DOHH2 (cell line): ENCODE results near the gene SCFD2.

Source experiments
- H3F3A ChIP-seq: fragments of 200-600 bp; sonication (generic), shearing (Covaris generic); 2 replicates; pipeline ENCODE4 v1.6.0; 2016; ENCODE audit warnings: antibody characterized with exemption, mild to moderate bottlenecking; ENCODE audit not compliant: control insufficient read depth, insufficient read depth
- H3K27ac ChIP-seq: fragments of 200-600 bp; sonication (generic); 2 replicates; pipeline ENCODE4 v1.5.1; 2014; ENCODE audit warnings: low read depth, mild to moderate bottlenecking, low read length, moderate library complexity
- H3K27me3 ChIP-seq: fragments of 200-600 bp; sonication (generic); 2 replicates; pipeline ENCODE4 v1.6.1; 2014; ENCODE audit warnings: mild to moderate bottlenecking, low read length, mixed read lengths; ENCODE audit not compliant: control insufficient read depth
- H3K36me3 ChIP-seq: fragments of 200-600 bp; sonication (generic); 2 replicates; pipeline ENCODE4 v1.6.1; 2014; ENCODE audit warnings: mild to moderate bottlenecking, low read length, moderate library complexity, mixed read lengths; ENCODE audit not compliant: control insufficient read depth
- H3K4me1 ChIP-seq: fragments of 200-600 bp; sonication (generic); 2 replicates; pipeline ENCODE4 v1.6.1; 2014; ENCODE audit warnings: mild to moderate bottlenecking, low read length, mixed read lengths; ENCODE audit not compliant: control insufficient read depth
- H3K4me2 ChIP-seq: fragments of 200-600 bp; sonication (generic); 2 replicates; pipeline ENCODE4 v1.6.0; 2014; ENCODE audit warnings: mild to moderate bottlenecking, low read length, moderate library complexity
- H3K4me3 ChIP-seq: fragments of 200-600 bp; sonication (generic); 2 replicates; pipeline ENCODE4 v1.5.1; 2014; ENCODE audit warnings: mild to moderate bottlenecking, low read length, mixed read lengths
- H3K79me2 ChIP-seq: fragments of 200-600 bp; sonication (generic); 2 replicates; pipeline ENCODE4 v1.6.1; 2014; ENCODE audit warnings: mild to moderate bottlenecking, low read length, mixed read lengths; ENCODE audit not compliant: control insufficient read depth
- H3K9me2 ChIP-seq: fragments of 200-600 bp; sonication (generic); replicated peaks from 2 replicates; pipeline ENCODE4 v1.6.1; 2014; ENCODE audit warnings: mild to moderate bottlenecking, low read length, mixed read lengths; ENCODE audit not compliant: control insufficient read depth
- H3K9me3 ChIP-seq: fragments of 200-600 bp; sonication (generic); 2 replicates; pipeline ENCODE4 v1.6.1; 2014; ENCODE audit warnings: antibody characterized with exemption, low read length, mixed read lengths; ENCODE audit not compliant: control insufficient read depth, insufficient read depth
- H4K20me1 ChIP-seq: fragments of 200-600 bp; sonication (generic); 2 replicates; pipeline ENCODE4 v1.6.0; 2014; ENCODE audit warnings: low read depth, mild to moderate bottlenecking, antibody characterized with exemption, low read length, moderate library complexity; ENCODE audit not compliant: control insufficient read depth, insufficient read depth
- EZH2phosphoT487 ChIP-seq: fragments of 200-600 bp; sonication (generic); IDR thresholded peaks from 2 replicates; pipeline ENCODE4 v1.6.1; 2017; ENCODE audit warnings: borderline replicate concordance, mild to moderate bottlenecking, antibody characterized with exemption, low read length, moderate library complexity, mixed read lengths
- TF ChIP-seq, protein P1 (sequence below): fragments of 200-600 bp; sonication (generic); IDR thresholded peaks from one replicate; pipeline ENCODE4 v1.5.1; 2014; ENCODE audit warnings: antibody characterized with exemption, mild to moderate bottlenecking, low read depth, low read length; ENCODE audit not compliant: poor library complexity, severe bottlenecking

SCFD2 gene

DNA sequence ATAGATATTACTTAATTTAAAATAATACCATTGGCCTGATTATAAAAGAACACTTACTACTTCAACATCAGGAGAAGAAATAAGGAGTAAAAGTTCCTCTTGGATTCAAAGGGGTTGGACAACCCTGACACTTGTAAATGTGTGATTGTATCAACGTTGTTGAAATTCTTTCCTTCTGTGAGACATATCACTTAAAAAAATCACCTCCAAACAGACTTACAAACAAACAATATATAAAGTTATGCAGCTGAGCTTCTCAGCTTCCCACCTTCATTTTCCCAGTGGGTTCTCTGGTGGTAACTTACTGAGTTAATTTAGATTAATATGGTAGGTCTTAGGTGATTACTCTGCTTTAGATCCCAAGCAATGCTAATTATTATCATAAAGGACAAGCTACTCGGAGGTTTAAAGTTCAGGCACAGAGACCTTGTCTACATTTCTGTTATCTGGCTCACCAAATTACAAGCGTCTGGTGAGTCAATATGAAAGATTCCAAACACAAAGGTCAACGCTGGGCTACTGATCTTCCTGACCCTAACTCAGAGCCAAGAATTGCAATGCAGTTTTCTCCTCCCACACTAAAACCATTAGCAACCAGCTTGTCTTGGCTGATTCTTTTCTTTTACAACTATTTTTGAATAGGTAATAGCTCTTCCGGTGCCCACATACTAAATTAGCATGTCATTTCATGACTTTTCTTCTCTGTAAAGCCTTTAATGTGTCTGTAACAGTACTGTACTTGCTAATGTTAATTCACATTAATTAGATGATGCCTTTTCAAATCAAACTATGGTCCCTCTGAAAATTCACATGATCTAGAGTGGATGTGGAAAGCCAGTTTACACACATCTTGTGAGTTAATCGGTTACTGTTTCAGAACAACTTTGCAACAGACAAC, 346.1 kb downstream of the SCFD2 start:
- TF ChIP-seq, protein P1, sequence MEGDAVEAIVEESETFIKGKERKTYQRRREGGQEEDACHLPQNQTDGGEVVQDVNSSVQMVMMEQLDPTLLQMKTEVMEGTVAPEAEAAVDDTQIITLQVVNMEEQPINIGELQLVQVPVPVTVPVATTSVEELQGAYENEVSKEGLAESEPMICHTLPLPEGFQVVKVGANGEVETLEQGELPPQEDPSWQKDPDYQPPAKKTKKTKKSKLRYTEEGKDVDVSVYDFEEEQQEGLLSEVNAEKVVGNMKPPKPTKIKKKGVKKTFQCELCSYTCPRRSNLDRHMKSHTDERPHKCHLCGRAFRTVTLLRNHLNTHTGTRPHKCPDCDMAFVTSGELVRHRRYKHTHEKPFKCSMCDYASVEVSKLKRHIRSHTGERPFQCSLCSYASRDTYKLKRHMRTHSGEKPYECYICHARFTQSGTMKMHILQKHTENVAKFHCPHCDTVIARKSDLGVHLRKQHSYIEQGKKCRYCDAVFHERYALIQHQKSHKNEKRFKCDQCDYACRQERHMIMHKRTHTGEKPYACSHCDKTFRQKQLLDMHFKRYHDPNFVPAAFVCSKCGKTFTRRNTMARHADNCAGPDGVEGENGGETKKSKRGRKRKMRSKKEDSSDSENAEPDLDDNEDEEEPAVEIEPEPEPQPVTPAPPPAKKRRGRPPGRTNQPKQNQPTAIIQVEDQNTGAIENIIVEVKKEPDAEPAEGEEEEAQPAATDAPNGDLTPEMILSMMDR, result no peak
- no peak for TF ChIP-seq EZH2phosphoT487
- H4K20me1 ChIP-seq, result no peaks in the 10 kb centered on the region
- H3K27me3 ChIP-seq, result no peaks in the 10 kb centered on the region
- H3K36me3 ChIP-seq, result no peaks in the 10 kb centered on the region
- no peak overlapping the region for H3K4me2 ChIP-seq
- no peaks in the 10 kb centered on the region for H3K9me3 ChIP-seq
- no peaks in the 10 kb centered on the region for H3K79me2 ChIP-seq
- H3K9me2 ChIP-seq, result no peaks in the 10 kb centered on the region
- H3K4me3 ChIP-seq, result no peak overlapping the region
- H3K27ac ChIP-seq, result no peak overlapping the region
- no peaks in the 10 kb centered on the region for H3K4me1 ChIP-seq
- 0 out of 2 replicates have a peak, but pooled peaks cover 4% of the 10 kb centered on the region for H3F3A ChIP-seq

GRCh38 chr4:53018471-53018870, 347.4 kb downstream of the SCFD2 start:
- no peaks in the 10 kb centered on the region for H3K9me2 ChIP-seq

GRCh38 chr4:53016099-53016820, 349.6 kb downstream of the SCFD2 start:
- 0 out of 2 replicates have a peak, but pooled peaks cover 4% of the 10 kb centered on the region for H3F3A ChIP-seq
- TF ChIP-seq, protein P1, result no peak
- TF ChIP-seq EZH2phosphoT487, result no peak
- no peaks in the 10 kb centered on the region for H3K79me2 ChIP-seq
- no peaks in the 10 kb centered on the region for H3K36me3 ChIP-seq
- H3K9me2 ChIP-seq, result no peaks in the 10 kb centered on the region
- H3K27me3 ChIP-seq, result no peaks in the 10 kb centered on the region
- peaks cover 21% of the 10 kb centered on the region for H3K4me1 ChIP-seq
- H3K27ac ChIP-seq, result no peak overlapping the region
- no peaks in the 10 kb centered on the region for H3K9me3 ChIP-seq
- no peak overlapping the region for H3K4me2 ChIP-seq
- no peaks in the 10 kb centered on the region for H4K20me1 ChIP-seq
- no peak overlapping the region for H3K4me3 ChIP-seq

More at GRCh38 chr4:53018471-53018870, 347.4 kb downstream of the SCFD2 start:
- 0 out of 2 replicates have a peak, but pooled peaks cover 4% of the 10 kb centered on the region for H3F3A ChIP-seq
- H4K20me1 ChIP-seq, result no peaks in the 10 kb centered on the region
- H3K4me3 ChIP-seq, result no peak overlapping the region
- H3K4me2 ChIP-seq, result no peak overlapping the region
- no peaks in the 10 kb centered on the region for H3K9me3 ChIP-seq
- no peaks in the 10 kb centered on the region for H3K27me3 ChIP-seq
- no peaks in the 10 kb centered on the region for H3K79me2 ChIP-seq
- H3K4me1 ChIP-seq, result peaks cover 1% of the 10 kb centered on the region
- TF ChIP-seq, protein P1, result no peak
- no peak for TF ChIP-seq EZH2phosphoT487
- no peak overlapping the region for H3K27ac ChIP-seq
- no peaks in the 10 kb centered on the region for H3K36me3 ChIP-seq
